GM23338 (cell line): ENCODE results near the gene PRTN3. TPM values are rescaled to one million over a fixed set of nuclear protein-coding genes. Genes with fewer than 3 reads are reported as not detected.
A peak's percentile ranks its signal among the peaks of the same experiment; 100 is the strongest.

Experiments used
- ATAC-seq: fragments of 200-7000 bp; cut with Tn5 transposase; 3 replicates; pipeline ENCODE4 v1.9.1; 2020
- DNase-seq: peaks from one replicate; pipeline ENCODE4 v3.0.0-alpha.2; 2015; ENCODE audit warnings: low spot score
- H2AFZ ChIP-seq: fragments of 200-600 bp; sonication (generic); 2 replicates; pipeline ENCODE4 v1.8.0; 2016; ENCODE audit warnings: antibody characterized with exemption, mild to moderate bottlenecking, moderate library complexity
- H3F3A ChIP-seq: fragments of 200-600 bp; sonication (generic); replicated peaks from 2 replicates; pipeline ENCODE4 v1.8.0; 2017; ENCODE audit warnings: antibody characterized with exemption, mixed run types, low read depth
- H3K27ac ChIP-seq: fragments of 200-600 bp; sonication (generic); 2 replicates; pipeline ENCODE4 v1.6.1; 2016; ENCODE audit warnings: low read depth
- H3K27me3 ChIP-seq: fragments of 200-600 bp; sonication (generic); 2 replicates; pipeline ENCODE4 v1.8.0; 2016; ENCODE audit warnings: mild to moderate bottlenecking, mixed run types, moderate library complexity; ENCODE audit not compliant: insufficient read depth
- H3K36me3 ChIP-seq: fragments of 200-600 bp; sonication (generic); 2 replicates; pipeline ENCODE4 v1.8.0; 2016; ENCODE audit warnings: mild to moderate bottlenecking; ENCODE audit not compliant: insufficient read depth
- H3K4me1 ChIP-seq: fragments of 200-600 bp; sonication (generic); 2 replicates; pipeline ENCODE4 v1.8.0; 2016; ENCODE audit warnings: mild to moderate bottlenecking, moderate library complexity; ENCODE audit not compliant: insufficient read depth
- H3K4me2 ChIP-seq: fragments of 200-600 bp; sonication (generic); 2 replicates; pipeline ENCODE4 v1.7.1; 2017; ENCODE audit warnings: mixed run types
- H3K4me3 ChIP-seq: fragments of 200-600 bp; sonication (generic); 2 replicates; pipeline ENCODE4 v1.6.1; 2016; ENCODE audit warnings: mixed run types
- H3K79me2 ChIP-seq: fragments of 200-600 bp; sonication (generic); replicated peaks from 2 replicates; pipeline ENCODE4 v1.8.0; 2017; ENCODE audit warnings: mild to moderate bottlenecking; ENCODE audit not compliant: insufficient read depth
- H3K9me2 ChIP-seq: fragments of 200-600 bp; sonication (generic); 2 replicates; pipeline ENCODE4 v1.8.0; 2017; ENCODE audit not compliant: insufficient read depth
- H4K20me1 ChIP-seq: fragments of 200-600 bp; sonication (generic); replicated peaks from 2 replicates; pipeline ENCODE4 v1.8.0; 2017; ENCODE audit warnings: mild to moderate bottlenecking; ENCODE audit not compliant: insufficient read depth
- H3K27ac Mint-ChIP-seq: 2 replicates; pipeline ENCODE4 v1.8.0; 2020; ENCODE audit warnings: inconsistent platforms, mild to moderate bottlenecking, moderate library complexity, mixed read lengths
- H3K27me3 Mint-ChIP-seq: 3 replicates; pipeline ENCODE4 v1.8.0; 2022; ENCODE audit warnings: low read depth, mild to moderate bottlenecking, moderate library complexity, mixed read lengths, inconsistent platforms; ENCODE audit not compliant: insufficient read depth, poor library complexity
- H3K36me3 Mint-ChIP-seq: 3 replicates; pipeline ENCODE4 v1.8.0; 2021; ENCODE audit warnings: low read depth, mild to moderate bottlenecking, inconsistent platforms, moderate library complexity, mixed read lengths
- H3K4me1 Mint-ChIP-seq: 3 replicates; pipeline ENCODE4 v1.8.0; 2020; ENCODE audit warnings: mild to moderate bottlenecking, inconsistent platforms, mixed read lengths
- H3K4me3 Mint-ChIP-seq: 3 replicates; pipeline ENCODE4 v1.8.0; 2021; ENCODE audit warnings: moderate library complexity, mild to moderate bottlenecking, inconsistent platforms, mixed read lengths
- H3K9me3 Mint-ChIP-seq: 3 replicates; pipeline ENCODE4 v1.8.0; 2020; ENCODE audit warnings: moderate library complexity, mild to moderate bottlenecking, inconsistent platforms, mixed read lengths
- CREB1 ChIP-seq: fragments of 250-450 bp; sonication (Bioruptor Pico); IDR thresholded peaks from 2 replicates; pipeline ENCODE4 v1.5.0; 2020; ENCODE audit warnings: low read depth, mild to moderate bottlenecking, moderate library complexity
- CTCF ChIP-seq, 2 experiments: fragments of 200-600 bp in 1 of 2; sonication (generic) in 1 of 2; conservative IDR thresholded peaks; 2 replicates each; pipeline versions ENCODE4 v1.5.1 to v1.6.1; 2016 to 2017; ENCODE audit warnings: antibody characterized with exemption in 2 of 2, low read depth in 2 of 2, mild to moderate bottlenecking in 2 of 2, moderate library complexity in 1 of 2
- ETS1 ChIP-seq: IDR thresholded peaks from 2 replicates; pipeline ENCODE4 v1.6.1; 2016; ENCODE audit warnings: antibody characterized with exemption
- EZH2phosphoT487 ChIP-seq: fragments of 200-600 bp; sonication (generic); IDR thresholded peaks from one replicate; pipeline ENCODE4 v1.8.1; 2018; ENCODE audit warnings: antibody characterized with exemption; ENCODE audit not compliant: unreplicated experiment
- JUNB ChIP-seq: IDR thresholded peaks from one replicate; pipeline ENCODE4 v1.6.1; 2016; ENCODE audit warnings: antibody characterized with exemption; ENCODE audit not compliant: unreplicated experiment
- NANOG ChIP-seq: IDR thresholded peaks from 2 replicates; pipeline ENCODE4 v1.6.1; 2016; ENCODE audit warnings: antibody characterized with exemption, borderline replicate concordance
- REST ChIP-seq: IDR thresholded peaks from one replicate; pipeline ENCODE4 v1.6.1; 2018; ENCODE audit warnings: antibody characterized with exemption; ENCODE audit not compliant: unreplicated experiment
- ZNF331 ChIP-seq: fragments of 250-450 bp; sonication (Bioruptor Pico); IDR thresholded peaks from 2 replicates; pipeline ENCODE4 v1.5.0; 2020; ENCODE audit warnings: low read depth, mild to moderate bottlenecking, moderate library complexity
- polyA plus RNA-seq: library from polyadenylated mRNA; unstranded; fragments of >200 nt; fragmentation: Nextera tagmentation; extraction: Ambion mirVana; gene quantifications from 2 replicates; pipeline ENCODE4 v1.2.1, GENCODE V29; 2016
- total RNA-seq: library from RNA; depleted of rRNA; stranded (reverse); fragments of >200 nt; shearing (Covaris generic); gene quantifications from 2 replicates; pipeline ENCODE4 v1.2.3, GENCODE V29; 2014

Gene PRTN3
- total and polyA plus RNA-seq, 2 experiments from 2014 or later = 0.21 to 0.68 TPM

GRCh38 chr19:843836-844545, 3.2 kb downstream of the PRTN3 start:
- Mint-ChIP-seq H3K4me3 (no peak overlapping the region), H3K9me3 (peaks cover 4% of the 10 kb centered on the region; the same call in 2 of the 3 replicates), H3K27ac (no peak overlapping the region), H3K36me3 (no peaks in the 10 kb centered on the region; the same call in 2 of the 3 replicates), H3K27me3 (peaks cover 33% of the 10 kb centered on the region), H3K4me1 (peaks cover 2% of the 10 kb centered on the region; the same call in 1 of the 3 replicates)
- Histone ChIP-seq H3K4me3 (peak overlapping the region; percentile 49), H4K20me1 (no peaks in the 10 kb centered on the region), H3K4me1 (no peaks in the 10 kb centered on the region), H3K27me3 (peaks cover 27% of the 10 kb centered on the region), H2AFZ (peak overlapping the region; percentile 76; the same call in 1 of the 2 replicates), H3K9me2 (no peaks in the 10 kb centered on the region), H3K36me3 (no peaks in the 10 kb centered on the region), H3K4me2 (peak overlapping the region; percentile 65), H3F3A (peaks cover 5% of the 10 kb centered on the region; the same call in 1 of the 2 replicates), H3K79me2 (no peaks in the 10 kb centered on the region), H3K27ac (no peak overlapping the region)
- TF ChIP-seq CREB1 (CRISPR knock-in tag) = no peak
- ATAC-seq = peak; percentile 15
- no peak for DNase-seq

- no peak for TF ChIP-seq CTCF (conservative IDR thresholded peaks at IDR 0.05; ENCODE audit: low read depth in 2 of 2)
- peaks cover 36% of the 10 kb centered on the region for H3K27me3 Mint-ChIP-seq
- no peak overlapping the region for H3K4me2 ChIP-seq
Measured at GRCh38 chr19:844546-844971, 3.8 kb downstream of the PRTN3 start.

GRCh38 chr19:845707-846521, 5.1 kb downstream of the PRTN3 start:
- H3K27me3 ChIP-seq = peaks cover 27% of the 10 kb centered on the region
- H3K27ac ChIP-seq = no peak overlapping the region
- Mint-ChIP-seq H3K9me3 (peaks cover 4% of the 10 kb centered on the region; the same call in 2 of the 3 replicates), H3K36me3 (no peaks in the 10 kb centered on the region; the same call in 2 of the 3 replicates), H3K27me3 (peaks cover 33% of the 10 kb centered on the region), H3K27ac (no peak overlapping the region), H3K4me3 (no peak overlapping the region; the same call in 2 of the 3 replicates), H3K4me1 (peaks cover 2% of the 10 kb centered on the region; the same call in 1 of the 3 replicates)
- ATAC-seq (no peak), DNase-seq (no peak)
- H3K4me3 ChIP-seq = no peak overlapping the region
- H2AFZ ChIP-seq = no peak overlapping the region
- no peaks in the 10 kb centered on the region for H3K36me3 ChIP-seq
- no peaks in the 10 kb centered on the region for H4K20me1 ChIP-seq
- H3K4me1 ChIP-seq = no peaks in the 10 kb centered on the region
- H3K79me2 ChIP-seq = no peaks in the 10 kb centered on the region
- H3F3A ChIP-seq = peaks cover 7% of the 10 kb centered on the region; the same call in 1 of the 2 replicates
- H3K9me2 ChIP-seq = no peaks in the 10 kb centered on the region
- no peak overlapping the region for H3K4me2 ChIP-seq
- TF ChIP-seq JUNB = no peak
- no peak for TF ChIP-seq EZH2phosphoT487
- no peak for TF ChIP-seq ETS1
- TF ChIP-seq NANOG = no peak
- no peak for TF ChIP-seq ZNF331 (CRISPR knock-in tag)
- TF ChIP-seq REST = no peak

More at GRCh38 chr19:844546-844971, 3.8 kb downstream of the PRTN3 start:
- peaks cover 4% of the 10 kb centered on the region; the same call in 1 of the 2 replicates for H3F3A ChIP-seq
- no peaks in the 10 kb centered on the region; the same call in 2 of the 3 replicates for H3K36me3 Mint-ChIP-seq
- no peak overlapping the region for H3K27ac ChIP-seq
- H3K36me3 ChIP-seq = no peaks in the 10 kb centered on the region
- no peaks in the 10 kb centered on the region for H3K4me1 ChIP-seq
- no peak for DNase-seq
- H3K4me3 ChIP-seq = no peak overlapping the region
- no peak for ATAC-seq
- peaks cover 2% of the 10 kb centered on the region; the same call in 1 of the 3 replicates for H3K4me1 Mint-ChIP-seq
- no peaks in the 10 kb centered on the region for H3K79me2 ChIP-seq
- H3K9me3 Mint-ChIP-seq = peaks cover 4% of the 10 kb centered on the region; the same call in 2 of the 3 replicates
- H4K20me1 ChIP-seq = no peaks in the 10 kb centered on the region
- no peak overlapping the region for H3K4me3 Mint-ChIP-seq
- no peak overlapping the region for H3K27ac Mint-ChIP-seq
- no peaks in the 10 kb centered on the region for H3K9me2 ChIP-seq
- no peak overlapping the region for H2AFZ ChIP-seq
- H3K27me3 ChIP-seq = peaks cover 27% of the 10 kb centered on the region
